HEK293T (cell line): ENCODE data around the gene MYL7.
A peak's percentile ranks its signal among the peaks of the same experiment; 100 is the strongest.

ENCODE experiments used
- CTCF ChIA-PET: fragments of 350-600 bp; formaldehyde crosslinking; extraction: SDS; loops from one replicate; lab custom pipeline; 2021; ENCODE audit warnings: antibody characterized with exemption, inconsistent platforms; lab: Yijun Ruan, JAX
- POLR2A ChIA-PET: fragments of 350-600 bp; formaldehyde crosslinking; extraction: SDS; loops from one replicate; lab custom pipeline; 2020; ENCODE audit warnings: antibody characterized with exemption, inconsistent platforms; lab: Yijun Ruan, JAX
- DNase-seq: peaks from one replicate; pipeline ENCODE4 v3.0.0; 2012; ENCODE audit warnings: mixed read lengths; ENCODE audit errors: extremely low spot score
- ARNT ChIP-seq: fragments of 450-650 bp; IDR thresholded peaks from 2 replicates; pipeline ENCODE4 v1.6.1; 2017; ENCODE audit warnings: mild to moderate bottlenecking
- BHLHE40 ChIP-seq: fragments of 450-650 bp; IDR thresholded peaks from 2 replicates; pipeline ENCODE4 v1.6.1; 2016; ENCODE audit warnings: mild to moderate bottlenecking, moderate library complexity, borderline replicate concordance
- CTBP1 ChIP-seq: fragments of 450-650 bp; IDR thresholded peaks from 2 replicates; pipeline ENCODE4 v1.6.1; 2016; ENCODE audit warnings: borderline replicate concordance
- ELF4 ChIP-seq: fragments of 450-650 bp; IDR thresholded peaks from 2 replicates; pipeline ENCODE4 v1.6.1; 2017; ENCODE audit warnings: antibody characterized with exemption
- FOXA1 ChIP-seq: fragments of 450-650 bp; IDR thresholded peaks from 2 replicates; pipeline ENCODE4 v1.6.1; 2016; ENCODE audit warnings: mild to moderate bottlenecking
- FOXK2 ChIP-seq: fragments of 450-650 bp; IDR thresholded peaks from 2 replicates; pipeline ENCODE4 v1.6.1; 2016; ENCODE audit warnings: mild to moderate bottlenecking
- FOXM1 ChIP-seq: fragments of 450-650 bp; IDR thresholded peaks from 2 replicates; pipeline ENCODE4 v1.6.1; 2017; ENCODE audit warnings: mild to moderate bottlenecking, borderline replicate concordance
- HDGF ChIP-seq: fragments of 450-650 bp; IDR thresholded peaks from 2 replicates; pipeline ENCODE4 v1.6.1; 2017; ENCODE audit warnings: antibody characterized with exemption, borderline replicate concordance
- L3MBTL2 ChIP-seq: fragments of 450-650 bp; conservative IDR thresholded peaks from 2 replicates; pipeline ENCODE4 v1.6.1; 2016; ENCODE audit warnings: mild to moderate bottlenecking
- LEF1 ChIP-seq: fragments of 450-650 bp; IDR thresholded peaks from 2 replicates; pipeline ENCODE4 v1.6.1; 2017; ENCODE audit warnings: mild to moderate bottlenecking, borderline replicate concordance
- NFRKB ChIP-seq: fragments of 450-650 bp; IDR thresholded peaks from 2 replicates; pipeline ENCODE4 v1.6.1; 2016; ENCODE audit warnings: mild to moderate bottlenecking, moderate library complexity
- SP1 ChIP-seq: fragments of 450-650 bp; IDR thresholded peaks from 2 replicates; pipeline ENCODE4 v1.6.1; 2017
- SUZ12 ChIP-seq: fragments of 450-650 bp; IDR thresholded peaks from 2 replicates; pipeline ENCODE4 v1.6.1; 2016; ENCODE audit warnings: mild to moderate bottlenecking
- TARDBP ChIP-seq: fragments of 450-650 bp; IDR thresholded peaks from 2 replicates; pipeline ENCODE4 v1.6.1; 2016
- ZNF384 ChIP-seq: fragments of 450-650 bp; IDR thresholded peaks from 2 replicates; pipeline ENCODE4 v1.6.1; 2016
- TF ChIP-seq, protein P1 (sequence below): fragments of 450-650 bp; IDR thresholded peaks from 2 replicates; pipeline ENCODE4 v1.6.1; 2016

The MYL7 gene

DNA sequence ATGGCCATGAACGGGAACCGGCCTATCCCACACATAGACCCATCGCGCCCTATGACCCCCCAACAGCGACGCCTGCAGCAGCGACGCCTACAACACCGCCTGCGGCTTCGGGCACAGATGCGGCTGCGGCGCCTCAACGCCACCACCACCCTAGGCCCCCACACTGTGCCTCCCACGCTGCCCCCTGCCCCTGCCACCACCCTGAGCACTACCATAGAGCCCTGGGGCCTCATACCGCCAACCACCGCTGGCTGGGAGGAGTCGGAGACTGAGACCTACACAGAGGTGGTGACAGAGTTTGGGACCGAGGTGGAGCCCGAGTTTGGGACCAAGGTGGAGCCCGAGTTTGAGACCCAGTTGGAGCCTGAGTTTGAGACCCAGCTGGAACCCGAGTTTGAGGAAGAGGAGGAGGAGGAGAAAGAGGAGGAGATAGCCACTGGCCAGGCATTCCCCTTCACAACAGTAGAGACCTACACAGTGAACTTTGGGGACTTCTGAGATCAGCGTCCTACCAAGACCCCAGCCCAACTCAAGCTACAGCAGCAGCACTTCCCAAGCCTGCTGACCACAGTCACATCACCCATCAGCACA lies 27.3 kb downstream of the MYL7 start:
- CTCF ChIA-PET, result no interaction called here
- no peak for TF ChIP-seq L3MBTL2
- no peak for TF ChIP-seq HDGF
- TF ChIP-seq ZNF384, result no peak
- no peak for TF ChIP-seq NFRKB
- TF ChIP-seq FOXA1, result no peak
- TF ChIP-seq BHLHE40, result no peak
- TF ChIP-seq LEF1, result no peak
- TF ChIP-seq CTBP1, result no peak
- TF ChIP-seq FOXM1, result no peak
- no peak for TF ChIP-seq TARDBP
- no peak for TF ChIP-seq SP1
- no peak for TF ChIP-seq SUZ12
- no peak for TF ChIP-seq FOXK2
- TF ChIP-seq, protein P1, sequence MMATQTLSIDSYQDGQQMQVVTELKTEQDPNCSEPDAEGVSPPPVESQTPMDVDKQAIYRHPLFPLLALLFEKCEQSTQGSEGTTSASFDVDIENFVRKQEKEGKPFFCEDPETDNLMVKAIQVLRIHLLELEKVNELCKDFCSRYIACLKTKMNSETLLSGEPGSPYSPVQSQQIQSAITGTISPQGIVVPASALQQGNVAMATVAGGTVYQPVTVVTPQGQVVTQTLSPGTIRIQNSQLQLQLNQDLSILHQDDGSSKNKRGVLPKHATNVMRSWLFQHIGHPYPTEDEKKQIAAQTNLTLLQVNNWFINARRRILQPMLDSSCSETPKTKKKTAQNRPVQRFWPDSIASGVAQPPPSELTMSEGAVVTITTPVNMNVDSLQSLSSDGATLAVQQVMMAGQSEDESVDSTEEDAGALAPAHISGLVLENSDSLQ, result no peak
- TF ChIP-seq ARNT, result no peak
- TF ChIP-seq ELF4, result no peak
- no peak for DNase-seq
- POLR2A ChIA-PET, result interaction anchor here (1.5 to 3.2 kb wide), 2 partner anchors 10 to 14 kb away, joined by 3 to 11 read pairs; partner anchors contain the start of gene POLD2

DNA sequence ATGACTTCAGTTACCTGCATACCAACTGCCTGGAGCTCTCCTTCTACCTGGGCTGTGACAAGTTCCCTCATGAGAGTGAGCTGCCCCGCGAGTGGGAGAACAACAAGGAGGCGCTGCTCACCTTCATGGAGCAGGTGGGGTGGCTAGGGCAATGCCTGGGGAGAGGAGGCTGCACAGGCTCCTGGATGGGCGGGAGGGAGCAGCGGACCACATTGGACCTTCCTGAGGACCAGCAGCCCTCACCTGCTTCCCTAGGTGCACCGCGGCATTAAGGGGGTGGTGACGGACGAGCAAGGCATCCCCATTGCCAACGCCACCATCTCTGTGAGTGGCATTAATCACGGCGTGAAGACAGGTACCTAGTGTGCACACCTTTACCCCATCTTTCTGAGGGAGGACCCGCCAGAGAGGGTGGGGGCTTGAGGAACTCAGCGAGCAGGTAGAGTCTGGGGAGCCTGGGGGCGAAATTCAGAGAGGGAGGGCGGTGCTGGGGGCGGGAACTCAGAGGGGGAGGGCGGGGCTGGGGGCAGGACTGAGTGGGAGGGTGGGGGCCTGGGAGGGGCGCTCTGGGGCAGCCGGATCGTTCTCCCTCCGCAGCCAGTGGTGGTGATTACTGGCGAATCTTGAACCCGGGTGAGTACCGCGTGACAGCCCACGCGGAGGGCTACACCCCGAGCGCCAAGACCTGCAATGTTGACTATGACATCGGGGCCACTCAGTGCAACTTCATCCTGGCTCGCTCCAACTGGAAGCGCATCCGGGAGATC lies 28.0 kb downstream of the MYL7 start:
- CTCF ChIA-PET, result no interaction called here
- TF ChIP-seq FOXK2 (no peak), FOXM1 (no peak), SUZ12 (no peak), HDGF (no peak), L3MBTL2 (no peak), NFRKB (no peak), ZNF384 (no peak), TARDBP (no peak), ARNT (no peak), FOXA1 (no peak), SP1 (no peak), CTBP1 (no peak), BHLHE40 (no peak), ELF4 (no peak), LEF1 (no peak)
- TF ChIP-seq, protein P1, result no peak
- DNase-seq, result no peak
- POLR2A ChIA-PET, result interaction anchor here (3.2 to 4.7 kb wide), 2 partner anchors 10 to 11 kb away, joined by 11 to 24 read pairs; partner anchors contain the start of gene POLD2

DNA sequence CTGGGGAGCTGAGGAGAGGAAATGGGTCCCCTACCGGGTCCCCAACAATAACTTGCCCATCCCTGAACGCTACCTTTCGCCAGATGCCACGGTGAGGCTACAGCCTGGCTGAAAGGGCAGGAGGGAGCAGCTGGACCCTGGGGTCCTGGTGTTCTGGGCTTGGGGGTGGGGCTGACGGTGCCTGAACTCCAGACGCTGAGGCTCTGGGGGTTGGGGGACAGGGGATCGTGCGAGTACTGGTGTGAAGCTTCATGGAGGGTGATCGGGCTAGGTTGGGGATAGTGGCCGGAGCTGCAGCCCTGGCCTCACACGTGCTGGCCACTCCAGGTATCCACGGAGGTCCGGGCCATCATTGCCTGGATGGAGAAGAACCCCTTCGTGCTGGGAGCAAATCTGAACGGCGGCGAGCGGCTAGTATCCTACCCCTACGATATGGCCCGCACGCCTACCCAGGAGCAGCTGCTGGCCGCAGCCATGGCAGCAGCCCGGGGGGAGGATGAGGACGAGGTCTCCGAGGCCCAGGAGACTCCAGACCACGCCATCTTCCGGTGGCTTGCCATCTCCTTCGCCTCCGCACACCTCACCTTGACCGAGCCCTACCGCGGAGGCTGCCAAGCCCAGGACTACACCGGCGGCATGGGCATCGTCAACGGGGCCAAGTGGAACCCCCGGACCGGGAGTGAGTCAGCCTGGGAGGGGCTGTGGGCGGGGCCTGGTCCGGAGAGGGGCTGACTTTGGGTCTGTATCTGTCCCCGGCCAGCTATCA lies 28.7 kb downstream of the MYL7 start:
- CTCF ChIA-PET, result no interaction called here
- no peak for TF ChIP-seq CTBP1
- no peak for TF ChIP-seq FOXK2
- peak; percentile 33 for DNase-seq
- POLR2A ChIA-PET, result interaction anchor here (4.7 kb wide), 1 partner anchor 10 kb away, joined by 24 read pairs; the partner anchor contains the start of gene POLD2

DNA sequence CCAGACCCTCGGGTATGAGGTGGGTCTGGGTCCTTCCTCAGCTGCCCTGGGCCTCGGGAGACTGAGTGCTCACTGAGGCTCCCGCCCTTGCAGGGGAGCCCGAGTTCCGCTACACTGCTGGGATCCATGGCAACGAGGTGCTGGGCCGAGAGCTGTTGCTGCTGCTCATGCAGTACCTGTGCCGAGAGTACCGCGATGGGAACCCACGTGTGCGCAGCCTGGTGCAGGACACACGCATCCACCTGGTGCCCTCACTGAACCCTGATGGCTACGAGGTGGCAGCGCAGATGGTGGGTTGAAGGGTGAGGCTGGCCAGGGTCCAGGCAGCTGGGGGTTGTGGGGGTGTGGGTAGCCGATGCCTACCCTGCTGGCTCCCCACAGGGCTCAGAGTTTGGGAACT lies 29.4 kb downstream of the MYL7 start:
- CTCF ChIA-PET, result no interaction called here

More for the DNA sequence above, 29.4 kb downstream of the MYL7 start:
- TF ChIP-seq L3MBTL2 (no peak), SUZ12 (no peak), FOXM1 (no peak), ARNT (no peak), LEF1 (no peak), HDGF (no peak), NFRKB (no peak), ZNF384 (no peak), SP1 (no peak), ELF4 (no peak), TARDBP (no peak), BHLHE40 (no peak), FOXA1 (no peak)
- TF ChIP-seq, protein P1, result no peak
- DNase-seq, result no peak
- POLR2A ChIA-PET, result interaction anchor here (4.7 kb wide), 1 partner anchor 11 kb away, joined by 24 read pairs; the partner anchor contains the start of gene POLD2
